K562 (cell line): ENCODE measurements around the gene SUSD3. TPM values are rescaled to one million over a fixed set of nuclear protein-coding genes. Genes with fewer than 3 reads are reported as not detected.

Experiments
- ARHGAP35 ChIP-seq: fragments of 450-650 bp; IDR thresholded peaks from 2 replicates; pipeline ENCODE4 v1.6.1; 2018; ENCODE audit not compliant: partially characterized antibody
- BRF1 ChIP-seq: IDR thresholded peaks from 3 replicates; pipeline ENCODE4 v1.6.1; 2011; ENCODE audit warnings: borderline replicate concordance, mild to moderate bottlenecking; ENCODE audit not compliant: insufficient read length; ENCODE audit errors: extremely low read depth
- HMG20B ChIP-seq: fragments of 250-450 bp; sonication (Bioruptor Pico); IDR thresholded peaks from 2 replicates; pipeline ENCODE4 v1.5.0; 2021; ENCODE audit warnings: mild to moderate bottlenecking
- ILK ChIP-seq: fragments of 450-650 bp; IDR thresholded peaks from 2 replicates; pipeline ENCODE4 v1.6.1; 2016; ENCODE audit warnings: missing genetic modification characterization, low read depth, mild to moderate bottlenecking, missing compliant biosample characterization, moderate library complexity, borderline replicate concordance
- MEF2D ChIP-seq: conservative IDR thresholded peaks from 2 replicates; pipeline ENCODE4 v1.6.1; 2016; ENCODE audit warnings: low read depth, missing genetic modification characterization, missing compliant biosample characterization
- NCOA4 ChIP-seq: fragments of 450-650 bp; IDR thresholded peaks from 2 replicates; pipeline ENCODE4 v1.6.1; 2018; ENCODE audit warnings: mild to moderate bottlenecking; ENCODE audit not compliant: partially characterized antibody
- PRPF4 ChIP-seq: fragments of 200-400 bp; formaldehyde crosslinking; IDR thresholded peaks from one replicate; pipeline ENCODE4 v1.6.1; 2017; ENCODE audit warnings: low read length, low read depth, mild to moderate bottlenecking; ENCODE audit not compliant: insufficient read depth, poor library complexity, severe bottlenecking
- SNRNP70 ChIP-seq: fragments of 200-400 bp; formaldehyde crosslinking; optimal IDR thresholded peaks from 2 replicates; pipeline ENCODE3; 2017; ENCODE audit warnings: low read depth, low read length
- SPI1 ChIP-seq: IDR thresholded peaks from 2 replicates; pipeline ENCODE4 v1.6.1; 2011; ENCODE audit warnings: low read depth, low read length, control low read depth, borderline replicate concordance
- TAL1 ChIP-seq: fragments of 450-650 bp; IDR thresholded peaks from 2 replicates; pipeline ENCODE4 v1.6.1; 2016; ENCODE audit warnings: mild to moderate bottlenecking
- TBP ChIP-seq: optimal IDR thresholded peaks from 2 replicates; pipeline ENCODE3; 2011; ENCODE audit warnings: low read depth, low read length, improper control_type of control experiment
- ZFP30 ChIP-seq: fragments of 250-450 bp; sonication (Bioruptor Pico); IDR thresholded peaks from 2 replicates; pipeline ENCODE4 v1.8.0; 2022; ENCODE audit warnings: moderate library complexity, mild to moderate bottlenecking, inconsistent platforms, borderline replicate concordance
- ZNF316 ChIP-seq: fragments of 450-650 bp; IDR thresholded peaks from 2 replicates; pipeline ENCODE4 v1.6.1; 2016
- ZNF561 ChIP-seq: fragments of 450-650 bp; formaldehyde crosslinking; conservative IDR thresholded peaks from 2 replicates; pipeline ENCODE4 v1.4.0; 2020; ENCODE audit warnings: mild to moderate bottlenecking, moderate library complexity
- ZNF57 ChIP-seq: fragments of 450-650 bp; formaldehyde crosslinking; IDR thresholded peaks from 2 replicates; pipeline ENCODE4 v1.4.0; 2020; ENCODE audit warnings: mild to moderate bottlenecking, moderate library complexity
- ZNF76 ChIP-seq: fragments of 250-450 bp; sonication (Bioruptor Pico); IDR thresholded peaks from 2 replicates; pipeline ENCODE4 v1.4.0; 2020; ENCODE audit warnings: mild to moderate bottlenecking, moderate library complexity, borderline replicate concordance
- polyA plus RNA-seq, 8 experiments: library from polyadenylated mRNA; depleted of rRNA in 4 of 8; stranded (reverse) in 5 of 8; unstranded in 3 of 8; fragments of >200 nt; fragmentation: Nextera tagmentation in 2 of 8; fragmentation: Illumina TruSeq in 1 of 8; extraction: Ambion mirVana in 2 of 8; extraction: Trizol in 1 of 8; gene quantifications; 2 replicates each; pipeline versions ENCODE4 v1.2.1 to v1.2.3, GENCODE V29; 2011 to 2014; ENCODE audit warnings: inconsistent platforms in 1 of 8, missing spikeins in 1 of 8
- total RNA-seq, 7 experiments: library from RNA; depleted of rRNA in 6 of 7; stranded (reverse); fragments of >200 nt in 6 of 7; fragmentation: Illumina TruSeq in 2 of 7; extraction: Trizol in 2 of 7; gene quantifications; 2 replicates each; pipeline versions ENCODE4 v1.2.1 to v1.2.3, GENCODE V29; 2011 to 2021; ENCODE audit warnings: low replicate concordance in 1 of 7
- TF ChIP-seq, protein P1 (sequence below), 2 experiments: fragments of 450-650 bp; conservative IDR thresholded peaks; 2 replicates each; pipeline ENCODE4 v1.6.1; 2017; ENCODE audit warnings: mild to moderate bottlenecking in 2 of 2, moderate library complexity in 2 of 2
- TF ChIP-seq, protein P2 (sequence below), 3 experiments: fragments of 200-800 bp in 1 of 3; sonication (Bioruptor generic) in 1 of 3; sonication (generic) in 1 of 3; formaldehyde crosslinking in 1 of 3; IDR thresholded peaks; 2 replicates each; pipeline versions ENCODE4 v1.6.1 to v1.8.0; 2016 to 2022; ENCODE audit warnings: mild to moderate bottlenecking in 2 of 3, missing compliant biosample characterization in 2 of 3, missing genetic modification characterization in 2 of 3, missing genetic modification reagents in 1 of 3
- TF ChIP-seq, protein P3 (sequence below): fragments of 250-450 bp; sonication (Bioruptor Pico); IDR thresholded peaks from 2 replicates; pipeline ENCODE4 v1.4.0; 2020; ENCODE audit warnings: mild to moderate bottlenecking, moderate library complexity
- TF ChIP-seq, protein P4 (sequence below): IDR thresholded peaks from 2 replicates; pipeline ENCODE4 v1.6.1; 2011; ENCODE audit not compliant: insufficient read length; ENCODE audit errors: extremely low read depth
- TF ChIP-seq, protein P5 (sequence below): fragments of 450-650 bp; formaldehyde crosslinking; IDR thresholded peaks from 2 replicates; pipeline ENCODE4 v1.4.0; 2020; ENCODE audit warnings: mild to moderate bottlenecking, moderate library complexity

The SUSD3 gene
- total and polyA plus RNA-seq, 9 of the 15 experiments (the other 6 are each of a cell fraction or from before 2014, with no cell fraction given) = 1.3 to 21.7 (median 11.4) TPM

DNA sequence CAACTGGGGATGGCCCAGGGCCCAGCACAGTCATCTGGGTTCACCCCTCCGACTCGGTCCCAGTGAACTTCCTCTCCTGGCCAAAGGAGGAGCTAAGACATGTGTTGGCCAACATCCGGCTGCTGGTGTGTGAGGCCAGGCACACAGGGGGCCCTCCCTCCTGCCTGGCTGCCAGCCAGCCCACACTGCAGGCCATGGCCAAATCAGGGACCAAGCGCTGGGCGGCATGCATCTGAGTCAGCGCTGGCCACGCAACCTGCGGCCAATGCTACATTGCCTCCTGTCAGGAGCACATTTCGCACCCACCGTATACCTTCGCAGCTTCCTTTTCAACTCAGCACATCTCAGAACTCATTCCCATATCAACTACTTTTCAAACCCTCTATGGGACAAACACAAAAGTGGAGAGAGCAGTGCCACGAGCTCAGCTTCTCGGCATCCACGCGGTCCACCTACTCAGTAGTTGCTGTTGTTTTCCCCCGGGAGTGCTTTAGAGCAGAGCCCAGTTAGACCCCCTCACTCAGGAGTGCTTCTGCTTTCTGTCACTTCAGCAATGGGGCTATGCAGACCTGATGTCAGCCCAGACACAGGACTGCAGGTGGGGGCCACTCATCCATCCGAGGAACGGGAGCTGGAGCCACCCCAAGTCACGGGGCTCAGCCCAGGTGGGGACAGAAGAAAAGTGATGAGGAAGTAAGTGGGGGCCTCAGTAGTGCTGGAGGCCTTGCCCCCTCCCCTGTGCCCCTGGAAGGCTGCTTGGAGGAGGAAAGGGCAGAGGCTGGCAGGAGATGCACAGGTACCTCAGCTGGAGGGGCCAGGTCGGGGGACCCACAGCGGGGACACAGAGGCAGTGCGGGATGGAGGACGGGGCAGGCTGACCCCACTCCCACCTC, 61.7 kb downstream of the SUSD3 start (continued):
- TF ChIP-seq, protein P1, sequence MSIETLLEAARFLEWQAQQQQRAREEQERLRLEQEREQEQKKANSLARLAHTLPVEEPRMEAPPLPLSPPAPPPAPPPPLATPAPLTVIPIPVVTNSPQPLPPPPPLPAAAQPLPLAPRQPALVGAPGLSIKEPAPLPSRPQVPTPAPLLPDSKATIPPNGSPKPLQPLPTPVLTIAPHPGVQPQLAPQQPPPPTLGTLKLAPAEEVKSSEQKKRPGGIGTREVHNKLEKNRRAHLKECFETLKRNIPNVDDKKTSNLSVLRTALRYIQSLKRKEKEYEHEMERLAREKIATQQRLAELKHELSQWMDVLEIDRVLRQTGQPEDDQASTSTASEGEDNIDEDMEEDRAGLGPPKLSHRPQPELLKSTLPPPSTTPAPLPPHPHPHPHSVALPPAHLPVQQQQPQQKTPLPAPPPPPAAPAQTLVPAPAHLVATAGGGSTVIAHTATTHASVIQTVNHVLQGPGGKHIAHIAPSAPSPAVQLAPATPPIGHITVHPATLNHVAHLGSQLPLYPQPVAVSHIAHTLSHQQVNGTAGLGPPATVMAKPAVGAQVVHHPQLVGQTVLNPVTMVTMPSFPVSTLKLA (conservative IDR thresholded peaks at IDR 0.05) = peak; percentile 51 to 75
- TF ChIP-seq, protein P2, sequence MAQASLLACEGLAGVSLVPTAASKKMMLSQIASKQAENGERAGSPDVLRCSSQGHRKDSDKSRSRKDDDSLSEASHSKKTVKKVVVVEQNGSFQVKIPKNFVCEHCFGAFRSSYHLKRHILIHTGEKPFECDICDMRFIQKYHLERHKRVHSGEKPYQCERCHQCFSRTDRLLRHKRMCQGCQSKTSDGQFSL (CRISPR knock-in tag; IDR thresholded peaks at IDR 0.05) = no peak
- TF ChIP-seq, protein P2 (tag; IDR thresholded peaks at IDR 0.05) = no peak
- TF ChIP-seq HMG20B (CRISPR knock-in tag) (no peak), ZFP30 (no peak), ZNF76 (no peak), ZNF561 (CRISPR knock-in tag) (no peak), TAL1 (no peak), ILK (tag) (no peak), ZNF316 (no peak), SPI1 (peak; percentile 89), ARHGAP35 (no peak), TBP (no peak), PRPF4 (no peak), SNRNP70 (no peak), ZNF57 (no peak), NCOA4 (no peak), MEF2D (no peak), BRF1 (no peak)
- TF ChIP-seq, protein P3, sequence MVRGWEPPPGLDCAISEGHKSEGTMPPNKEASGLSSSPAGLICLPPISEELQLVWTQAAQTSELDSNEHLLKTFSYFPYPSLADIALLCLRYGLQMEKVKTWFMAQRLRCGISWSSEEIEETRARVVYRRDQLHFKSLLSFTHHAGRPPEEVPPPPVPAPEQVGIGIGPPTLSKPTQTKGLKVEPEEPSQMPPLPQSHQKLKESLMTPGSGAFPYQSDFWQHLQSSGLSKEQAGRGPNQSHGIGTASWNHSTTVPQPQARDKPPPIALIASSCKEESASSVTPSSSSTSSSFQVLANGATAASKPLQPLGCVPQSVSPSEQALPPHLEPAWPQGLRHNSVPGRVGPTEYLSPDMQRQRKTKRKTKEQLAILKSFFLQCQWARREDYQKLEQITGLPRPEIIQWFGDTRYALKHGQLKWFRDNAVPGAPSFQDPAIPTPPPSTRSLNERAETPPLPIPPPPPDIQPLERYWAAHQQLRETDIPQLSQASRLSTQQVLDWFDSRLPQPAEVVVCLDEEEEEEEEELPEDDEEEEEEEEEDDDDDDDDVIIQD = no peak
- TF ChIP-seq, protein P4, sequence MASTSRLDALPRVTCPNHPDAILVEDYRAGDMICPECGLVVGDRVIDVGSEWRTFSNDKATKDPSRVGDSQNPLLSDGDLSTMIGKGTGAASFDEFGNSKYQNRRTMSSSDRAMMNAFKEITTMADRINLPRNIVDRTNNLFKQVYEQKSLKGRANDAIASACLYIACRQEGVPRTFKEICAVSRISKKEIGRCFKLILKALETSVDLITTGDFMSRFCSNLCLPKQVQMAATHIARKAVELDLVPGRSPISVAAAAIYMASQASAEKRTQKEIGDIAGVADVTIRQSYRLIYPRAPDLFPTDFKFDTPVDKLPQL = no peak
- TF ChIP-seq, protein P5, sequence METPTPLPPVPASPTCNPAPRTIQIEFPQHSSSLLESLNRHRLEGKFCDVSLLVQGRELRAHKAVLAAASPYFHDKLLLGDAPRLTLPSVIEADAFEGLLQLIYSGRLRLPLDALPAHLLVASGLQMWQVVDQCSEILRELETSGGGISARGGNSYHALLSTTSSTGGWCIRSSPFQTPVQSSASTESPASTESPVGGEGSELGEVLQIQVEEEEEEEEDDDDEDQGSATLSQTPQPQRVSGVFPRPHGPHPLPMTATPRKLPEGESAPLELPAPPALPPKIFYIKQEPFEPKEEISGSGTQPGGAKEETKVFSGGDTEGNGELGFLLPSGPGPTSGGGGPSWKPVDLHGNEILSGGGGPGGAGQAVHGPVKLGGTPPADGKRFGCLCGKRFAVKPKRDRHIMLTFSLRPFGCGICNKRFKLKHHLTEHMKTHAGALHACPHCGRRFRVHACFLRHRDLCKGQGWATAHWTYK (CRISPR knock-in tag) = 0 out of 2 replicates have a peak, but pooled peaks have one; percentile 72
